IPS-18a (cell line): ENCODE results near the gene CDCA3.
A peak's percentile ranks its signal among the peaks of the same experiment; 100 is the strongest.
"Not testable (repeated sequence)": the region's sequence is repeated elsewhere in the genome, so short reads cannot be mapped to it uniquely, and the experiment has no call there.

ENCODE experiments used
- H3K27ac ChIP-seq: one replicate; pipeline ENCODE4 v1.5.1; 2013; ENCODE audit warnings: low read length
- H3K27me3 ChIP-seq: one replicate; pipeline ENCODE4 v1.6.1; 2013; ENCODE audit warnings: mild to moderate bottlenecking, low read length; ENCODE audit not compliant: control insufficient read depth, insufficient read depth
- H3K36me3 ChIP-seq: one replicate; pipeline ENCODE4 v1.6.1; 2013; ENCODE audit warnings: low read depth, low read length; ENCODE audit not compliant: control insufficient read depth
- H3K4me1 ChIP-seq: one replicate; pipeline ENCODE4 v1.6.1; 2013; ENCODE audit warnings: low read depth, low read length; ENCODE audit not compliant: control insufficient read depth
- H3K4me3 ChIP-seq: one replicate; pipeline ENCODE4 v1.5.1; 2013; ENCODE audit warnings: low read length
- H3K9ac ChIP-seq: one replicate; pipeline ENCODE4 v1.6.1; 2013; ENCODE audit warnings: mild to moderate bottlenecking, low read length, moderate library complexity
- H3K9me3 ChIP-seq: one replicate; pipeline ENCODE4 v1.6.1; 2013; ENCODE audit warnings: low read depth, low read length; ENCODE audit not compliant: control insufficient read depth

The CDCA3 gene

DNA sequence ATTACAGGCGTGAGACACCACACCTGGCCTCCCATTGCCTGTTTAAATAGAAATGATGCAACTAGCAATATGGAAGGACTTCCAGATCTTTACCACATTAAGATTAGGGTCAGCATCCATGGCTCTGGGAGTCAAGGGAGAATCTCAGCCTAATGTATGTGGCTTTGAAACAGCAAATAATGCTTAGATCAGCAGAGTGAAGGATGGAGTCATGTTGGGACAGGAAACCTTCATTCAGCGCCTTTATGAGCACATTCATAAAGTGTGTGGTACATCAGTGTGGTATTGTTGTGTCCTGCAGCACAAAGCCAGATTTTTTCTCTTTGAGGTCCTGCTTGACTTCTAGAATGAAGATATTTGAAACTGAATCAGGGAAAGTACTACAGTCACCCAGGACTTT, 37.3 kb upstream of the CDCA3 start:
- Histone ChIP-seq H3K4me3 (no peak overlapping the region), H3K4me1 (peaks cover 12% of the 10 kb centered on the region), H3K9ac (no peak overlapping the region), H3K27me3 (no peaks in the 10 kb centered on the region), H3K36me3 (no peaks in the 10 kb centered on the region), H3K27ac (no peak overlapping the region), H3K9me3 (no peaks in the 10 kb centered on the region)

DNA sequence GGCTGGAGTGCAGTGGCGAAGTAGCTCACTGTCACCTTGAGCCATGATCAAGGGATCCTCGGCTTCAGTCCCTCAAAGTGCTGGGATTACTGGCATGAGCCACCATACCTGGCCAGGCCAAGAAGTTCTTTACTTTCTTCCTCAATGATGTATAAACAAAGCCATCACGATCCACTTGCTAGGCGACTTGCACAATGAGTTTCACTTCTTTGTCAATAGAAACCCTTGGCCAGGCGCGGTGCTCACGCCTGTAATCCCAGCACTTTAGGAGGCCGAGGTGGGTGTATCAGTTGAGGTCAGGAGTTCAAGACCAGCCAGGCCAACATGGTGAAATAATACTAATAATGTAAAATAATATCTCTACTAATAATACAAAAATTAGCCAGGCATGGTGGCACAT, 36.4 kb upstream of the CDCA3 start:
- no peak overlapping the region for H3K4me3 ChIP-seq
- H3K4me1 ChIP-seq: peaks cover 12% of the 10 kb centered on the region
- no peak overlapping the region for H3K27ac ChIP-seq
- no peak overlapping the region for H3K9ac ChIP-seq
- H3K27me3 ChIP-seq: no peaks in the 10 kb centered on the region
- H3K36me3 ChIP-seq: no peaks in the 10 kb centered on the region
- no peaks in the 10 kb centered on the region for H3K9me3 ChIP-seq

DNA sequence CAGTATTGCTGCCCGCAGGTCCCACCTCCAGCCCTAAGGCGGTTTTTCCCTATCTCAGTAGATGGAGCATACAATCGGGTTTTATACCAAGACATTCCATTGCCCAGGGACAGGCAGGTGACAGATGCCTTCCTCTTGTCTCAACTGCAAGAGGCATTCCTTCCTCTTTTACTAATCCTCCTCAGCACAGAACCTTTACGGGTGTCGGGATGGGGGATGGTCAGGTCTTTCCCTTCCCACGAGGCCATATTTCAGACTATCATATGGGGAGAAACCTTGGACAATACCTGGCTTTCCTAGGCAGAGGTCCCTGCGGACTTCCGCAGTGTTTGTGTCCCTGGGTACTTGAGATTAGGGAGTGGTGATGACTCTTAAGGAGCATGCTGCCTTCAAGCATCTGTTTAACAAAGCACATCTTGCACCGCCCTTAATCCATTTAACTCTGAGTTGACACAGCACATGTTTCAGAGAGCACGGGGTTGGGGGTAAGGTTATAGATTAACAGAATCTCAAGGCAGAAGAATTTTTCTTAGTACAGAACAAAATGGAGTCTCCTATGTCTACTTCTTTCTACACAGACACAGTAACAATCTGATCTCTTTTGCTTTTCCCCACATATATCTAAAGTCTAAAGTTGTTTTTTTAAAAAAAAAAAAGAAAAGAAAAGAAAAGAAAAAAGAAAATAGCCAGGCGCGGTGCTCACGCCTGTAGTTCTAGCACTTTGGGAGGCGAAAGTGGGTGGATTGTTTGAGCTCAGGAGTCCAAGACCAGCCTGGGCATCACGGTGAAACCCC, 35.3 kb upstream of the CDCA3 start:
- not testable (repeated sequence) for H3K36me3 ChIP-seq, H3K9me3 ChIP-seq, H3K9ac ChIP-seq, H3K27ac ChIP-seq, H3K27me3 ChIP-seq, H3K4me3 ChIP-seq
- peaks cover 12% of the 10 kb centered on the region for H3K4me1 ChIP-seq

DNA sequence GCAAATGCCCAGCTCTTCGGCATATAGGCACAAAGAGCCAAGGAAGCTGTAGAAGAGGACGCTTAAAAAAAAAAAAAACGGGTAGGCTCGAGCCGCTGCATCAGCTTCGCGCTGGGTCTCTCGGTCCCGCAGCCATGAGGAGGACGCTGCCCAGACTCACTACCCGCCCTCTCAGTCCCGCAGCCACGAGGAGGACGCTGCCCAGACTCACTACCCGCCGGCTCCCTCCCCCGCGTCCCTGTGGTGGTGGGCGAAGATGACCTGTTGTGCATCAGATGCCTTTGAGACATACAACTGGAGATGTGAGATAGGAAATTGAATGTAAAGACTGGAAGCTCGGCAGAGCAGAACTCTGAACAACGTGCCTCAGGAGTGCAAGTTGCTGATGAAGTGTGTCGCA, 33.5 kb upstream of the CDCA3 start:
- H3K27ac ChIP-seq: no peak overlapping the region
- no peaks in the 10 kb centered on the region for H3K27me3 ChIP-seq
- no peaks in the 10 kb centered on the region for H3K36me3 ChIP-seq
- no peak overlapping the region for H3K4me3 ChIP-seq
- peaks cover 6% of the 10 kb centered on the region for H3K4me1 ChIP-seq
- H3K9me3 ChIP-seq: no peaks in the 10 kb centered on the region
- H3K9ac ChIP-seq: no peak overlapping the region

DNA sequence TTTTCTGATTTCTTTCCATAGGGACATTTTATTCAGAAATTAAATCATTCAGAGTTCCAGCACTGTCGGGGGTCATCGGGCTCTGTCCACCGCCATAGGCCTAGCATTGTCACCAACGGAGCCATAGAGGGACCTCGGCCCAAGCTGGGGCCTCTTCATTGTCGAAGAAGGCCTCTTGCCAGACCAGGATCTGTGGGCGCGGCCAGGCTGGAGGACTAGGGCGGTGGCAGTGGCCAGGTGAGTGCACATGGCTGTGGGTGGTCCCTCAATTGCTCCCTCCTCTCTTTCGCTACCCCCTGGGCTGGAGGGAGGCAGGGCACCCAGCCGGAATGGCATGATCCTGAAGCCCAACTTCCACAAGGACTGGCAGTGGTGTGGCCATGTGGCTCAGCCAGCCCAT, 32.6 kb upstream of the CDCA3 start:
- no peaks in the 10 kb centered on the region for H3K36me3 ChIP-seq
- no peak overlapping the region for H3K9ac ChIP-seq
- peaks cover 6% of the 10 kb centered on the region for H3K4me1 ChIP-seq
- H3K4me3 ChIP-seq: no peak overlapping the region
- no peaks in the 10 kb centered on the region for H3K27me3 ChIP-seq
- no peak overlapping the region for H3K27ac ChIP-seq
- no peaks in the 10 kb centered on the region for H3K9me3 ChIP-seq

DNA sequence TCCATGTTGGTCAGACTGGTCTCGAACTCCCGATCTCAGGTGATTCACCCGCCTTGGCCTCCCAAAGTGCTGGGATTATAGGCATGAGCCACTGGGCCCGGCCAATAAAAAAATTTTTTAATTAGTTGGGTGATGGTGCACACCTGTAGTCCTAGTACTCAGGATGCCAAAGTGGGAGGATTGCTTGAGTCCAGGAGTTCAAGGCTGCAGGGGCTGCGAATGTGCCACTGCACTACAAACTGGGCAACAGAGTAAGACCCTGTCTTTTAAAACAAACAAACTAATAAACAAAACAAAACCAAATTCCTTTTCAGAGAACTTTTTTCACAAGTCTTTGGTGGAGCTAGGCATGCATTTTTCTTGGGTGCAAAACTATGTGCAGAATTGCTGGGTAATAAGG, 32.2 kb upstream of the CDCA3 start:
- no peak overlapping the region for H3K9ac ChIP-seq
- no peaks in the 10 kb centered on the region for H3K27me3 ChIP-seq
- H3K4me3 ChIP-seq: no peak overlapping the region
- H3K27ac ChIP-seq: no peak overlapping the region
- peaks cover 6% of the 10 kb centered on the region for H3K4me1 ChIP-seq
- H3K36me3 ChIP-seq: no peaks in the 10 kb centered on the region
- no peaks in the 10 kb centered on the region for H3K9me3 ChIP-seq

DNA sequence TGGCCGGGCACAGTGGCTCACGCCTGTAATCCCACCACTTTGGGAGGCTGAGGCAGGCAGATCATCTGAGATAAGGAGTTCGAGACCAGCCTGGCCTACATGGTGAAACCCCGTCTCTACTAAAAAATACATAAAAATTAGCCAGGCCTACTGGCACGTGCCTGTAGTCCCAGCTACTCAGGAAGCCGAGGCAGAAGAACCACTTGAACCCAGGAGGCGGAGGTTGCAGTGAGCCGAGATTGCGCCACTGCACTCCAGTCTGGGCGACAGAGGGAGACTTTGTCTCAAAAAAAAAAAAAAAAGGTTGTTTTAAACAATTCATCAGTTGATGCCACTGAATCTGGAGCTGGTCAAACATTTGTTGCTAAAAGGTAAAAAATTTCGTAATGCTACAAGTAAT, 28.7 kb upstream of the CDCA3 start:
- H3K9ac ChIP-seq, H3K27me3 ChIP-seq, H3K36me3 ChIP-seq, H3K27ac ChIP-seq, H3K4me3 ChIP-seq, H3K4me1 ChIP-seq, H3K9me3 ChIP-seq: not testable (repeated sequence)

DNA sequence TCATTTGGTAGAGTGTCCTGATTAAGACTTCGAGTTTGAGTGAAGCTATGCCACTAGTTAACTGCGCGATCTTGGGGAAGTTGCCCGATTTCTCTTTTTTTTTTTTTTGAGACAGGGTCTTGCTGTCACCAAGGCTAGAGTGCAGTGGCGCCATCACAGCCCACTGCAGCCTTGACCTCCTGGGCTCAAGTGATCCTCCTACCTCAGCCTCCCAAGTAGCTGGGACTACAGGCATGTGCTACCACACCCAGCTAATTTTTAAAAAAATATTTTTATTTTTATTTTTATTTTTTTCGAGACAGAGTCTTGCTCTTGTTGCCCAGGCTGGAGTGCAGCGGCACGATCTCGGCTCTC, 22.9 kb upstream of the CDCA3 start:
- not testable (repeated sequence) for H3K4me1 ChIP-seq, H3K27me3 ChIP-seq, H3K9me3 ChIP-seq
- Histone ChIP-seq H3K9ac (peak overlapping the region; percentile 62), H3K36me3 (peaks cover 19% of the 10 kb centered on the region), H3K27ac (peak overlapping the region; percentile 41), H3K4me3 (peak overlapping the region; percentile 80)

DNA sequence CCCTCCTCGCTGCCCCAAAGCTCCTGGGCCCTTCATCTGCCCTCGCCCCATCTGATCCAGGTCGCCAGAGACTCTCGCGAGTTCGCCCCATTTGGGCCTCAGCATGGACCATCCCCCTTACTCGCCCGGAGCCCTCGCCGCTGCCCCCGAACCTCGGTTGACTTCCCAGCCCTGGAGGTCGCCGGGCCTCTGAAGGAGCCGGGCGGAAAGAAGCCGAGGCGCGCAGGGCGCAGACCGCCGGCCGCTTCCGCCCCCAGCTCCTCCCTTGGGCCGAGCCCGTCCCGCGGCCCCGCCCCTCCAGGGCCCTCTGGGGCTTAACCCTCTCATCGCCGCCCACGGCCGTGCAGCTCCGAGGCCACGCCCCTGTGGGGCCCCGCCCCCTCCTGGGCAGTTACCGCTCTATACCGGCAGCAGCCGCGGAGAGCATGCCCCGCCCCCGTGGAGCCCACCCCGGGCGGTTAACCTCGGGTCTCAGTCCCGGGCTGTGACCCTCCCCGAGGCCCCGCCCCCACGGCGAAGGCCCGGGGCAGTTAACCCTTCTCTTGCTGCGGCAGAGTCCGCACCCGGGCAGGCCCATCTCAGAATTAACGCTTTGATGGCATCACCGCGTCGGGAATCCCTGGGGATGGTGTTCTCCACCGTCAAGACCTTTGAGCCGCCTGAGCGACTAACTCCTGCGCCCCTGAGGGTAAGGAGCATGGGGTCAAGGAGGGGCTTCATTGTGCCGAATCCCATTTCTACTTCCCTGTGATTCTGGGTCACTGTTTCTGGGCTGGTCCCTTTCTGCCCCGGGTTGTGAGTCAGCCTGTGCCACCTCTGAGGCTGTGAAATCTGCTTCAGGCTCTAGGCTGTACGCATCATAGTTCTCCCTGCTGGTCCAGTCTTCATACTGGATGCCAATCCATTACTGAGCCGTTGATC, 22.3 kb upstream of the CDCA3 start, which contains the start of gene SPSB2:
Gene SPSB2 (minus strand): TSS at position 210 of the 921 bp plus-strand sequence. CDS start 402 bp downstream, outside the sequence.
- Histone ChIP-seq H3K27ac (peak within 1 kb of the TSS; percentile 41), H3K27me3 (no peaks in the 10 kb centered on the region), H3K4me3 (peak within 1 kb of the TSS; percentile 83), H3K9me3 (no peaks in the 10 kb centered on the region), H3K4me1 (peaks cover 7% of the 10 kb centered on the region), H3K36me3 (peaks cover 19% of the 10 kb centered on the region), H3K9ac (peak within 1 kb of the TSS; percentile 62)

DNA sequence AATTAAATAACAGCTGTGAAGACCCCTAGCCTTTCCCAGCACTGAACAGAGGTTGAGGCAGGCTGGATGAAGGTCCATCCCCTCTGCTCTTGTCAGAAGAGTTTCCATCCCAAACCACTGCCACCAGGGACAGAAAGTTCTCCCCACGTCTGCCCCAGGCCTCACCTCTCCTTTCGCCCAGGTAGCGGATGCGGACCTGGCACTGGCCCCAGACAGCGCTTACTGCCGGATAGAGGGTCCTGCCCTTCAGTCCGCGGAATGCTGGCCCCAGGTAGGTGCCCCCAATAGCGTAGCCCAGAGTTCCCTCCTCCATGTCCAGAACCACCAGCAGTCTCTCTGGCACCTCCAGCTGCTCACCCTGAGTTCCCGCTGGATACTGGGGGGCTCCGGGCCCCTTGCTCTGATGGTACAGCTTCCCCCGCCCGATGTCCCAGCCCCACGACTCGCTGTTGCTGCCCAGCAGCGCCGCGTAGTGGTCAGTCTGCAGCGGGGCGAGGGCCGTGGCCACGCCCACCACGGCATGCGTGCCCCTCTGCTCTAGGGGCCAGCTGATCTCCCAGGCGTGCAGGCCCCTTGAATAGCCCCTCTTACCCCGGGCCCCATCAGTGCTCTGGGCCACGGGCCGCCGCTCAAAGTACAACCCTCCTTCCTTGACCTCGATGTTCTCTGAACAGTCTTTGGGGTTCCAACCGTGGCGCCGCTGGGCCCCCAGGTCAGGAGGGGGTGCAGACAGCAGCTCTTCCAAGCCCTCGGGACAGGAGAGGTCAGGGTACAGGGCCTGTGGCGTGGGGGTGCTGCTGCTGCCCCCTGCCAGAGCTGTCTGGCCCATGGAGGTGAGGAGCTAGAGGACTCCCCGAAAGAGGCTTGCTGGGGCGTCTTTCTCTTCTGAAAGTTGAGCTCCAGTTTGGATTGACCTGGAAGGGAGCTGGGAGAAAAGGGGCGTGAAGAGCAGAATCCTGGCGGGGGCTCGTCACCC, 21.3 kb upstream of the CDCA3 start:
- Histone ChIP-seq H3K4me1 (peaks cover 7% of the 10 kb centered on the region), H3K36me3 (peaks cover 19% of the 10 kb centered on the region), H3K9me3 (no peaks in the 10 kb centered on the region), H3K9ac (peak overlapping the region; percentile 55), H3K27ac (no peak overlapping the region), H3K4me3 (peak overlapping the region; percentile 83), H3K27me3 (no peaks in the 10 kb centered on the region)
